Neural progenitor cell (in vitro differentiated cells): ENCODE measurements around the gene MAP1LC3B2.

Experiments used
- EZH2 ChIP-seq: fragments of 200-600 bp; sonication (generic); IDR thresholded peaks from 2 replicates; pipeline ENCODE4 v1.6.1; 2017; ENCODE audit warnings: antibody characterized with exemption, mild to moderate bottlenecking, moderate library complexity
- EZH2phosphoT487 ChIP-seq: fragments of 200-600 bp; sonication (generic); IDR thresholded peaks from 2 replicates; pipeline ENCODE4 v1.6.1; 2017; ENCODE audit warnings: antibody characterized with exemption
- TF ChIP-seq, protein P1 (sequence below): fragments of 200-600 bp; sonication (generic); IDR thresholded peaks from 2 replicates; pipeline ENCODE4 v1.5.1; 2017; ENCODE audit warnings: antibody characterized with exemption, mild to moderate bottlenecking

DNA sequence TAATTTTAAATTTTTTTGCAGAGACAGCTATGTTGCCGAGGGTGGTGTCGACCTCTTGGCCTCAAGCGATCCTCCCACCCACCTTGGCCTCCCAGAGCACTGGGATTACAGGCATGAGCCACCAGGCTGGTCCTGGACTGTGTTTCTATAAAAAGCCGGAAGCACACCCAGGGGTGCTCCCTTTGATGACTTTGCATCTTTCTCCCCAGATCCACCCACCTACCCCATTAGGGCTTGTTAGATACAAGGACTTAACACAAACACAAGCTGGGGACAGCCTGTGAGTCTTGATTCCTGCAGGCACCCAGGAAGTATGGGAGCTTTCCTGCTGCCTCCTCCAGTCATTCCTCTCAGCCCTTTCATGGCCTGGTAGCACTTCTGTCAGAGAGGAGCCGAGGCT, 67.0 kb downstream of the MAP1LC3B2 start:
- TF ChIP-seq, protein P1, sequence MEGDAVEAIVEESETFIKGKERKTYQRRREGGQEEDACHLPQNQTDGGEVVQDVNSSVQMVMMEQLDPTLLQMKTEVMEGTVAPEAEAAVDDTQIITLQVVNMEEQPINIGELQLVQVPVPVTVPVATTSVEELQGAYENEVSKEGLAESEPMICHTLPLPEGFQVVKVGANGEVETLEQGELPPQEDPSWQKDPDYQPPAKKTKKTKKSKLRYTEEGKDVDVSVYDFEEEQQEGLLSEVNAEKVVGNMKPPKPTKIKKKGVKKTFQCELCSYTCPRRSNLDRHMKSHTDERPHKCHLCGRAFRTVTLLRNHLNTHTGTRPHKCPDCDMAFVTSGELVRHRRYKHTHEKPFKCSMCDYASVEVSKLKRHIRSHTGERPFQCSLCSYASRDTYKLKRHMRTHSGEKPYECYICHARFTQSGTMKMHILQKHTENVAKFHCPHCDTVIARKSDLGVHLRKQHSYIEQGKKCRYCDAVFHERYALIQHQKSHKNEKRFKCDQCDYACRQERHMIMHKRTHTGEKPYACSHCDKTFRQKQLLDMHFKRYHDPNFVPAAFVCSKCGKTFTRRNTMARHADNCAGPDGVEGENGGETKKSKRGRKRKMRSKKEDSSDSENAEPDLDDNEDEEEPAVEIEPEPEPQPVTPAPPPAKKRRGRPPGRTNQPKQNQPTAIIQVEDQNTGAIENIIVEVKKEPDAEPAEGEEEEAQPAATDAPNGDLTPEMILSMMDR = no peak
- no peak for TF ChIP-seq EZH2
- no peak for TF ChIP-seq EZH2phosphoT487
